M059J (cell line): ENCODE data around the gene ALOXE3. TPM values are rescaled to one million over a fixed set of nuclear protein-coding genes. Genes with fewer than 3 reads are reported as not detected.
"Not testable (repeated sequence)": the region's sequence is repeated elsewhere in the genome, so short reads cannot be mapped to it uniquely, and the experiment has no call there.

Experiments used
- DNase-seq: peaks from one replicate; pipeline ENCODE4 v3.0.0-alpha.2; 2012; ENCODE audit warnings: low read depth
- total RNA-seq: library from RNA; depleted of rRNA; stranded (reverse); fragments of >200 nt; shearing (Covaris generic); gene quantifications from 2 replicates; pipeline ENCODE4 v1.2.3, GENCODE V29; 2014

The ALOXE3 gene
- total RNA-seq, 1 experiment from 2014 or later: 0.44 TPM

- DNase-seq: peak; percentile 69
These were observed 4.2 kb upstream of the ALOXE3 start for GRCh38 chr17:8122422-8122923.

GRCh38 chr17:8121681-8122421 is 3.5 kb upstream of the ALOXE3 start:
- DNase-seq: peak; percentile 76

GRCh38 chr17:8121407-8121680 is 3.0 kb upstream of the ALOXE3 start:
- no peak for DNase-seq

DNA sequence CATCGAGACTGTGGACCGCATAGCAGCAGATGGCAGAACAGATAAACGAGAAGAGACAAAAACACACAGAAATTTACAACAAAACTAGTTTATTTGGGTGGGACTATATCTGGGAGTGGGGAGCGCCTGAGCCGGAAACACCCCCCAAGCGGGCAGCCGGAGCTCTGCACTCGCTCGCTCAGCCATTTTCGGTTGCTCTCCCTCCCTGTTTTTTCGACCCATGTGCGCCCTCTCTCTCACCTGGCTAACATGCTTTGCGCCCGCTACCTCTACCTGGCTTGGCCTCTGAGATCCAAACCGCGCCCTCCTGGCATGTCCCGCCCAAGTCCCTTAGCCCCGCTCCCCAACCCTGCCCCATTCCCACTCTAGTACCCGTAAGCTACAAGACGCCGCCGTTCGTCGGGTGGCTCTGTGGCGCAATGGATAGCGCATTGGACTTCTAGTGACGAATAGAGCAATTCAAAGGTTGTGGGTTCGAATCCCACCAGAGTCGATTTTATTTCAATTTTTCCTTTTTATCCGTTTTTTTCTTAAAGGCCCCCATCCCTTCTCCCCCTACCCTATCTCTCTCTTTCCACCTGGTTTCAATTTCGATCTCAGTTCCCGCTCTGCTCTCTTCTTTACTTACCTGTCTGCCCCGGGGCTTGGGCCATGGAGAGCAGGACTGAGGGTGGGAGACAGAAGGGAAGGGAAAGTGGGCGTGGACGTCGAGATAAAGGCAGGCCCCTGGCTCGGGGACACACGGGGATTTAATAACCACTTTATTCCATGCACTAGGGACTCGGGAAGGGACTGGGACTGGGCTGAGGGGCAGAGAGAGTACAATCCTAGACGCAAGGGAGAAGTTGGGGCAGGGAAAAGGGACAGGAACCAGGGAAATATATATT is 2.4 kb upstream of the ALOXE3 start:
- DNase-seq: peak; percentile 82

DNA sequence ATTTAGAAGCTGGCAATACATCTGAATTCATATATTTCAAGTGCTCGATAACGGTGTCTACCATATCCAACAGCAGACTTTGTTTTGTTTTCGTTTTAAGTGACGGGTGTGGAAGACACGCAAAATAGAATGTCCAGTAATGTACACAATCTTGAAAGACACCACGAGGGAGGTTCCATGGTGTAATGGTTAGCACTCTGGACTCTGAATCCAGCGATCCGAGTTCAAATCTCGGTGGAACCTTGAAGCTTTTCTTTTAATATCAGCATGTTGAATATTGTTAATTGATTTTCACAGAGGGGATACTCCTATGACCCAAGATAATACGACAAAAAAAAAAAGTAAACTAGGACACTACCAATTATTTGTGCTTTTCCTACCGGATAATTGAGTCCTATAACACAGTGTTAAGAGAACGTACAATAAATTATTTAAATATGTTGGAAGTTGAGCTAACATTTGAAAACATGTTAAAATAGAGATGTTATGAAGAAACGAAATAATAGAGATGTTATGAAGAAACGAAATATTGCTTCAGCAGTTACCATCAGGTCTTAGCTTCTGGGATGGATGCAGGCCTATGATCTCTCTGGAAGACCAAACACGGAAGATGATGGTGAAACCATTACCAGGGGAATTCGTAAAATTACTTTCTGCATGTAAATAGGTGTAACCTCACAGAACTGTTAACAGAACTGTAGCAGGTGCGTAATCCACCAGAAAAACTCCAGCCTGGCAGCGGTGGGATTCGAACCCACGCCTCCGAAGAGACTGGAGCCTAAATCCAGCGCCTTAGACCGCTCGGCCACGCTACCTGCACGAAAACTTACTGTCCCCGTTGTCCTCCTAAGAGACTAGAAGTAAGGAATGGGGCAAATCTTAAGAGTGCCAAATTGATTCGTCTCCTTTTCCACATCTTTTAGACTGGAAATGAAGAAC is 1.5 kb upstream of the ALOXE3 start:
- peak; percentile 92 for DNase-seq

DNA sequence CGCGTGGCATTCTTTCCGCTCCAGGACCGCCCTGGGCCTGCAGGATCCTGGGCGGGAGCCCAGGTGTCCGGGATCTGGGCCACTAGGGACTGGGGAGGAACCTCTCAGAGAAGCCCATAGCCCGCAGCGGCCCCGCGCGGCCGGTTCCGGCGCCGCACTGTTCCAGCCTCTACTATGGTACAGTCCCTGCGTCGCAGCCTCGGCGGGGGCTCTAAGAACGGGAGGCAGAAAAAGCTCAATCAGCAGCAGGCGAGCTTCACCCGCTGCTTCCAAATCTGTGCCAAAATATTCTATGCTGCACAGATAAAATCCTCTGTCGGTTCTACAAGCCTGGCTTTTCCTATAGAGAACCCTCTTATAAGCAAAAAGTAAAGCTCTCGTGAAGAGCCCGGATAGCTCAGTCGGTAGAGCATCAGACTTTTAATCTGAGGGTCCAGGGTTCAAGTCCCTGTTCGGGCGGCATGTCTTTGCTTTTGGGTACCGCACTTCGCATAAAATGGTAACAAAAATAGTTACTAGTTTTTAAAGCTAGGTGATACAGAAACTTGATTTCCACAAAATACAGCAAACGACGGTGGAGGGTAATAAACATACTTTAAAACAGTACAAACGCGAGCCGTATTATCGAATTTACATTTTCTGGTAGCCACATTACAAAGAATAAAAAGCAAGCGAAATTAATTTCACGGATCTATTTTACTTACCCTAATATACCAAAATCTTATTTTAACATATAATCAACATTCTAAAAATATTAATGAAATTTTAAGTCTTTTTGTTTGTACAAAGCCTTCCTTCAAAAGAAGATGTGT is 661 bp upstream of the ALOXE3 start:
- DNase-seq: peak; percentile 80

DNA sequence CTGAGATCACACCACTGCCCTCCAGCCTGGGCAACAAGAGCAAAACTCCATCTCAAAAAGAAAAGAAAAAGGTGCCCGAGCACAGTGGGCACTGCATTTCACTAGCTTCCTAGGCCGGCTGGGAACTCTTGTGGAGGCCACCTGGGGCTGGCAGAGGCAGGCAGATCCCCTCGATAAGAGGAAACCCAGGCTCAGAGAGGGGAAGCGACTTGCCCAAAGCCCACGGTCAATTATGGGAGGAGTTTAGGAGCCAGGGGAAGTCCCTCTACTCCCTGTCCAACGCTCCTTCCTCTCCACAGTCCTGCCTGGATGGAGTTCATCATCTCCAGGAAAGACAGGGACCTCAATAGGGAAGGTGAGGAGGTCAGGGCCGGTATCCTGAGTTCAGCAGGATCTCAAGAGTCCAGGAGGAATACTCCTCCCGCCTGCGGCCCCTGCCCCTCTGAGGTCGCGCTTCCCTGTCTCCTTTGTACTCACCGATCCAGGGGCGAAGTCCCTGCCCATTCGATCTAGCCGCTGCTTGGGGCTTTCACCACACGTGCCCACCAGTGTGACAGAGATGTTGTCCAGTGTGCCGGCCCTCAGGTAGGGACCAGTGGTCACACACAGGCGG is 841 bp downstream of the ALOXE3 start:
- DNase-seq: no peak

GRCh38 chr17:8116776-8117175 is 1.5 kb downstream of the ALOXE3 start:
- no peak for DNase-seq

DNA sequence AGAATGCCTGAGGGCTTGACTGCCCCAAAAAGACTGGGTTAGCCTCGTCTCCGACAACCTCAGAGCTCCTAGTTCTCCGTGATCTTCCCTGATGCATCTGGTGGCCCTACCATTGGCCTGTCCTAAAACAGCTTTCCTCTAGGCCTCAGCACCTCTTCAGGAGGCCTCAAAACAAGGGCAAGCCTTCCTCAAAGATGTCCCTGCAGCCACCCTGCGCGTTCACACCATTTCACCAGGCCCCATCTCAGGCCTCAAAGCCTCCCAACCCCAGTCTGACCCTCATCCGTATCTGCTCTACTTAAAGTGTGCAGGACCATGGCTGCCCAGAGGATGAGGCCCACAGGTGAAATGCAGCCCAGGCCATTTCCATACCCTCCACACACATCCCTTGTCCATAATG is 7.4 kb downstream of the ALOXE3 start:
- DNase-seq: no peak

- DNase-seq: no peak
These were observed 7.9 kb downstream of the ALOXE3 start for GRCh38 chr17:8110456-8110804.

- peak; percentile 19 for DNase-seq
These were observed 8.5 kb downstream of the ALOXE3 start for GRCh38 chr17:8109661-8110455.

GRCh38 chr17:8108972-8109660 is 9.2 kb downstream of the ALOXE3 start:
- DNase-seq: no peak

GRCh38 chr17:8106980-8107379 is 11.3 kb downstream of the ALOXE3 start:
- DNase-seq: not testable (repeated sequence)

- no peak for DNase-seq
These were observed 12.3 kb downstream of the ALOXE3 start for GRCh38 chr17:8105957-8106398.

- DNase-seq: no peak
These were observed 13.4 kb downstream of the ALOXE3 start for GRCh38 chr17:8104911-8105310.

- DNase-seq: peak; percentile 59
These were observed 14.8 kb downstream of the ALOXE3 start for GRCh38 chr17:8103549-8103948.

DNA sequence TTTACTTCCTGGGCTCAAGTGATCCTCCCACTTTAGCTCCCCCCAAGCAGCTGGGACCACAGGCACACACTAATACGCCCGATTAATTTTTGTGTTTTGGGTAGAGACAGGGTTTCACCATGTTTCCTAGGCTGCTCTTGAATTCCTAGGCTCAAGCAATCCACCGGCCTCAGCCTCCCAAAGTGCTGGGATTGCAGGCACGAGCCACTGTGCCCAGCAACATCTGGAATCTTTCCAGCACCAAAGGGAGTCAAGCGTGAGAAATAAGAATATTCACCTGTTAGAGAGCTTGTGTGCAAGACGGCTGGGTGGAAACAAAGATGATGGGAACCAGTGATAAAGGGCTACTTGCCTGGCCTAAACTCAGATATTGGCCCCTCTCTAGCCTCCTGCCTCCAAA is 16.6 kb downstream of the ALOXE3 start:
- no peak for DNase-seq

- DNase-seq: no peak
These were observed 17.6 kb downstream of the ALOXE3 start for GRCh38 chr17:8100763-8101162.

DNA sequence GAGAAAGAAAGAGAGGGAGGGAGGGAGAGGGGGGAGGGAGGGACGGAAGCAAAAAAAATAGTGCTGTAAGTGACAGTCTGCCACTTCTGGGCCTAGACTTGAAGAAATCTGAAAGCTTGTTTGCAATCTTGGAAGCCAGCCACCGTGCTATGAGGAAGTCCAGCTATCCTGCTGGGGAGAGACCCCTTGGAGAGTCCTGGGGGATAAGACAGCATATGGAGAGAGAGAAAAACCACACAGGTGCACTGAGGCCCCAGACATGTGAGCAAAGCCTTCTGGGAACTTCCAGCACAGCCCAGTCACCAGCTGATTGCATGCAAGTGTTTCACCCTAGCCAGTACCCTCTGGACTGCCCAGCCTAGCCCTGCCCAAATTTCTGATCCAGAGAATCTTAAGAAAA is 18.2 kb downstream of the ALOXE3 start:
- DNase-seq: no peak
